DMS153 treated with DMSO at 0.1 percent for 48 hours (cell line): ENCODE data around the gene ITIH3.

Experiments
- DNase-seq: peaks from one replicate; lab custom pipeline; 2025; ENCODE audit not compliant: unreplicated experiment; lab: John Stamatoyannopoulos, UW

The ITIH3 gene

GRCh38 chr3:52779837-52780585, 14.6 kb upstream of the ITIH3 start:
- no peak for DNase-seq

- DNase-seq = no peak
Observed at GRCh38 chr3:52781741-52782140, 12.9 kb upstream of the ITIH3 start.

- no peak for DNase-seq
Observed at GRCh38 chr3:52782412-52783210, 12.0 kb upstream of the ITIH3 start.

- DNase-seq = no peak
Observed at GRCh38 chr3:52783211-52783555, 11.4 kb upstream of the ITIH3 start.

- DNase-seq = no peak
Observed at GRCh38 chr3:52784021-52784621, 10.5 kb upstream of the ITIH3 start.

GRCh38 chr3:52784931-52785590, 9.5 kb upstream of the ITIH3 start:
- DNase-seq = no peak

GRCh38 chr3:52786330-52787215, 8.0 kb upstream of the ITIH3 start:
- DNase-seq = no peak

- no peak for DNase-seq
Observed at GRCh38 chr3:52787246-52787645, 7.3 kb upstream of the ITIH3 start.

- DNase-seq = no peak
Observed at GRCh38 chr3:52787672-52788625, 6.6 kb upstream of the ITIH3 start.

- no peak for DNase-seq
Observed at GRCh38 chr3:52788890-52789745, 5.5 kb upstream of the ITIH3 start.

GRCh38 chr3:52789746-52790040, 4.9 kb upstream of the ITIH3 start:
- DNase-seq = no peak

- DNase-seq = no peak
Observed at GRCh38 chr3:52790337-52790736, 4.3 kb upstream of the ITIH3 start.

- no peak for DNase-seq
Observed at GRCh38 chr3:52790741-52791140, 3.9 kb upstream of the ITIH3 start.

- no peak for DNase-seq
Observed at GRCh38 chr3:52791366-52791765, 3.2 kb upstream of the ITIH3 start.

GRCh38 chr3:52791928-52792327, 2.7 kb upstream of the ITIH3 start:
- DNase-seq = no peak

GRCh38 chr3:52792413-52792812, 2.2 kb upstream of the ITIH3 start:
- DNase-seq = no peak

- DNase-seq = no peak
Observed at GRCh38 chr3:52792961-52793695, 1.5 kb upstream of the ITIH3 start.
